HepG2 (cell line): ENCODE measurements around the gene ANXA11. TPM values are rescaled to one million over a fixed set of nuclear protein-coding genes. Genes with fewer than 3 reads are reported as not detected.

Experiments
- ATAC-seq: fragments of 200-7000 bp; cut with Tn5 transposase; 3 replicates; pipeline ENCODE4 v1.9.1; 2020; ENCODE audit warnings: mild to moderate bottlenecking, moderate library complexity
- BruUV-seq: library from RNA; stranded (reverse); fragments of 400-500 nt; replicated peaks from 2 replicates; lab custom pipeline; 2021; lab: Mats Ljungman, UMichigan
- CTCF ChIA-PET: fragments of 300-600 bp; formaldehyde crosslinking; extraction: SDS; loops from one replicate; lab custom pipeline; 2021; ENCODE audit warnings: low total read pairs, inconsistent platforms, low intra/inter-chr PET ratio; lab: Yijun Ruan, JAX
- POLR2A ChIA-PET: fragments of 350-600 bp; sonication (Branson Sonifier 250); formaldehyde crosslinking; loops from one replicate; lab custom pipeline; 2020; ENCODE audit warnings: antibody characterized with exemption, inconsistent platforms; lab: Yijun Ruan, JAX
- DNase-seq: peaks from one replicate; pipeline ENCODE4 v3.0.0-alpha.2; 2015; ENCODE audit warnings: low spot score
- FAIRE-seq: peaks from 3 replicates; lab custom pipeline; 2011; peaks lifted over from hg19 to GRCh38; lab: Jason Lieb, UNC
- H2AFZ ChIP-seq: one replicate; pipeline ENCODE4 v1.6.1; 2011; ENCODE audit warnings: low read length, inconsistent platforms
- H3K27ac ChIP-seq: fragments of 300-600 bp; 3 replicates; pipeline ENCODE4 v1.8.0; 2011; ENCODE audit warnings: mixed run types, mild to moderate bottlenecking, mixed read lengths, low read length, inconsistent platforms; ENCODE audit not compliant: insufficient read depth; ENCODE audit errors: extremely low read length
- H3K27me3 ChIP-seq, 2 experiments: fragments of 200-600 bp in 1 of 2; 2 replicates in 1 of 2; 3 replicates in 1 of 2; pipeline versions ENCODE4 v1.6.0 to v1.8.0; 2011; ENCODE audit warnings: low read length in 2 of 2, mild to moderate bottlenecking in 2 of 2, moderate library complexity in 2 of 2, inconsistent platforms in 1 of 2; ENCODE audit not compliant: insufficient read depth in 2 of 2, control insufficient read depth in 1 of 2
- H3K36me3 ChIP-seq, 2 experiments: fragments of 200-600 bp in 1 of 2; replicated peaks in 1 of 2; 2 replicates in 1 of 2; 3 replicates in 1 of 2; pipeline versions ENCODE4 v1.5.1 to v1.8.0; 2011; ENCODE audit warnings: low read length in 2 of 2, inconsistent platforms in 1 of 2; ENCODE audit not compliant: insufficient read depth in 2 of 2, control insufficient read depth in 1 of 2
- H3K4me1 ChIP-seq: 2 replicates; pipeline ENCODE4 v1.5.1; 2012; ENCODE audit warnings: low read length, inconsistent platforms; ENCODE audit not compliant: insufficient read depth
- H3K4me2 ChIP-seq: 2 replicates; pipeline ENCODE4 v1.6.0; 2011; ENCODE audit warnings: low read depth, low read length, inconsistent platforms
- H3K4me3 ChIP-seq, 3 experiments: fragments of 200-600 bp in 1 of 3; sonication (generic), shearing (Covaris generic) in 1 of 3; replicated peaks in 1 of 3; 2 replicates each; pipeline ENCODE4 v1.5.1; 2011 to 2016; ENCODE audit warnings: low read length in 3 of 3, inconsistent platforms in 2 of 3, low read depth in 2 of 3, mild to moderate bottlenecking in 2 of 3, control low read depth in 1 of 3, mixed read lengths in 1 of 3; ENCODE audit not compliant: insufficient read depth in 1 of 3
- H3K79me2 ChIP-seq: one replicate; pipeline ENCODE4 v1.6.1; 2011; ENCODE audit warnings: low read length, inconsistent platforms; ENCODE audit not compliant: insufficient read depth
- H3K9ac ChIP-seq: 2 replicates; pipeline ENCODE4 v1.6.0; 2011; ENCODE audit warnings: mild to moderate bottlenecking, low read depth, low read length, inconsistent platforms; ENCODE audit not compliant: insufficient read depth
- H3K9me3 ChIP-seq: 2 replicates; pipeline ENCODE4 v1.5.1; 2012; ENCODE audit warnings: mild to moderate bottlenecking, low read length
- H4K20me1 ChIP-seq: 2 replicates; pipeline ENCODE4 v1.6.0; 2011; ENCODE audit warnings: inconsistent platforms, mild to moderate bottlenecking, low read length, moderate library complexity; ENCODE audit not compliant: insufficient read depth
- ATAD3A ChIP-seq: sonication (generic); formaldehyde crosslinking; IDR thresholded peaks from 2 replicates; pipeline ENCODE4 v1.4.0; 2020; ENCODE audit warnings: missing genetic modification reagents
- HCFC1 ChIP-seq: fragments of 150-350 bp; IDR thresholded peaks from 2 replicates; pipeline ENCODE4 v1.6.1; 2014; ENCODE audit warnings: low read depth, low read length
- MED13 ChIP-seq: sonication (generic); formaldehyde crosslinking; IDR thresholded peaks from 2 replicates; pipeline ENCODE4 v1.5.0; 2020; ENCODE audit warnings: missing genetic modification reagents
- SP140L ChIP-seq: sonication (generic); formaldehyde crosslinking; IDR thresholded peaks from 2 replicates; pipeline ENCODE4 v1.4.0; 2020; ENCODE audit warnings: missing genetic modification reagents, borderline replicate concordance
- ZBTB3 ChIP-seq: sonication (generic); formaldehyde crosslinking; IDR thresholded peaks from 2 replicates; pipeline ENCODE4 v1.4.0; 2020; ENCODE audit warnings: low read depth, mild to moderate bottlenecking, moderate library complexity, missing genetic modification reagents, borderline replicate concordance
- ZBTB7B ChIP-seq: sonication (generic); formaldehyde crosslinking; IDR thresholded peaks from 2 replicates; pipeline ENCODE4 v1.4.0; 2020; ENCODE audit warnings: missing genetic modification reagents
- ZNF260 ChIP-seq: sonication (generic); formaldehyde crosslinking; IDR thresholded peaks from 2 replicates; pipeline ENCODE4 v1.4.0; 2020; ENCODE audit warnings: missing genetic modification reagents, low read depth, mild to moderate bottlenecking, borderline replicate concordance
- ZNF430 ChIP-seq: sonication (generic); formaldehyde crosslinking; IDR thresholded peaks from 2 replicates; pipeline ENCODE4 v1.9.0; 2021; ENCODE audit warnings: mild to moderate bottlenecking, missing genetic modification reagents
- ZNF672 ChIP-seq: sonication (generic); formaldehyde crosslinking; IDR thresholded peaks from 2 replicates; pipeline ENCODE4 v1.8.1; 2022; ENCODE audit warnings: missing genetic modification reagents
- WGBS: methylation state at CpG from one replicate; pipeline ENCODE4 v1.1.6; 2017; ENCODE audit warnings: low lambda C conversion rate; 5-methylcytosine and 5-hydroxymethylcytosine counted together
- in situ Hi-C: cut with HindIII; loops from 2 replicates; pipeline ENCODE4 v1.10.0; 2017; ENCODE audit warnings: low pct_unique_long_range_greater_than_20kb; ENCODE audit not compliant: extremely low pct_ligation_motif_present
- intact Hi-C: fragments of 100-400 bp; cut with micrococcal nuclease; formaldehyde crosslinking; loops from one replicate; pipeline ENCODE4 v1.10.0; 2022; ENCODE audit not compliant: unreplicated experiment
- polyA plus RNA-seq, 8 experiments: library from polyadenylated mRNA; depleted of rRNA in 3 of 8; stranded (reverse) in 7 of 8; unstranded in 1 of 8; fragments of >200 nt; fragmentation: Illumina TruSeq in 4 of 8; extraction: Trizol in 4 of 8; gene quantifications; 2 replicates each; pipeline versions ENCODE4 v1.2.1 to v1.2.3, GENCODE V29; 2011 to 2016; ENCODE audit warnings: low read depth in 4 of 8, missing spikeins in 1 of 8, mixed read lengths in 1 of 8; ENCODE audit not compliant: insufficient read depth in 1 of 8
- total RNA-seq, 5 experiments: library from RNA; depleted of rRNA; stranded (reverse); fragments of >200 nt; fragmentation: Illumina TruSeq; extraction: Trizol; gene quantifications; 2 replicates each; pipeline ENCODE4 v1.2.3, GENCODE V29; 2016; ENCODE audit warnings: low read depth in 1 of 5
- TF ChIP-seq, protein P1 (sequence below): IDR thresholded peaks from 2 replicates; pipeline ENCODE4 v1.6.1; 2016; ENCODE audit warnings: low read depth, borderline replicate concordance
- TF ChIP-seq, protein P2 (sequence below): IDR thresholded peaks from 2 replicates; pipeline ENCODE4 v1.6.1; 2016; ENCODE audit warnings: control low read depth

The ANXA11 gene
- total and polyA plus RNA-seq, 2 of the 13 experiments (the other 11 are each of a cell fraction or from before 2014, with no cell fraction given): 30.6 to 51.5 TPM

DNA sequence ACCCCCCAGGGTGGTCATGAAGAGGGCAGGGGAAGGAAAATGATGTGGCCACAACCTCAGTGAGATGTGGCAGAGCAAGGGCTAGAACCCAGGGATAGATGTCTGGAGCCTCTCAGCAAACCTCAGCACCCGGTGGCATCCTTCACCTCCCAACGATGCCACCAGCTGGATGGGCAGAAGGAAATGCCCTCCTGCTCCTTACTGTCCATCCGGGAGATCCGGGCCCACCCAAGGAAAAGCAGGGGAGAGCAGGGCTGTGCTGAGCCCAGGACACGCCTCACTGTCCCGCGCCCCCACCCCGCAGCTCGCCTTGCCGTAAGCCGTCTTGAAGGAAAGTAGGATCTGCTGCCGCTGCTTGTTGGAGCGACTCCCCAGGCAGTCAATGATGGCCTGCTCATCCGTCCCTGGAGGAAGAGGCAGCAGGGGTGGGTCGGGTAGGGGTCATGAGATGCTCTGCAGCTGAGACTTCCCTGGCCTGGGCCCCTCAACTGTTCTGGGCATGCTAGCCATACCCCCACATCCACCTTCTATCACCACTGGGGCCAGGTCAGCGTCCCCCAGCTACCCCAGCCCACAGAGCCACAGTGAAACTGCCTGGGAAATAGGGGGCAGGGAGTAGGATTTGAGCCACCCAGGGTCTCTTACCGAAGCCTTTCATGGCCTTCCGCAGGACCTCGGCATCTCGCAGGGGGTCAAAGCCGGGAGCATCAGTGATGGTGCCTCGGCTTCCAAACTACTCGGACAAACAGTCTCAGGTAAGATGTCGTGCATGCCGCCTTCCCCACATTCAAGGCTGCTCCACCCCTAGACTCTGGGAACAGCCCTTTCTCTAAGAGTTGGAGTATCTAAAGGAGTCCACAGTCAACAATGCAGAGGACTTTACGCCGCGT, 38.5 kb downstream of the ANXA11 start:
- peaks cover 8 to 37% of the 10 kb centered on the region in 2 experiments; a peak in 4 of 5 replicates for H3K36me3 ChIP-seq
- no TSS peak for BruUV-seq
- H3K9me3 ChIP-seq: no peaks in the 10 kb centered on the region
- no peaks in the 10 kb centered on the region for H3K27me3 ChIP-seq
- ATAC-seq (no peak), DNase-seq (no peak), FAIRE-seq (no peak)
- H3K79me2 ChIP-seq: no peaks in the 10 kb centered on the region
- WGBS: 93% methylated on average over 25 of the region's 28 CpGs
- in situ Hi-C loops: no loop called here
- TF ChIP-seq ZNF430 (no peak), HCFC1 (no peak), ZBTB7B (CRISPR knock-in tag) (no peak), ZBTB3 (no peak), ZNF672 (no peak), ATAD3A (no peak), ZNF260 (no peak), SP140L (CRISPR knock-in tag) (no peak), MED13 (no peak)
- TF ChIP-seq, protein P1, sequence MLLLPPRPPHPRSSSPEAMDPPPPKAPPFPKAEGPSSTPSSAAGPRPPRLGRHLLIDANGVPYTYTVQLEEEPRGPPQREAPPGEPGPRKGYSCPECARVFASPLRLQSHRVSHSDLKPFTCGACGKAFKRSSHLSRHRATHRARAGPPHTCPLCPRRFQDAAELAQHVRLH: no peak
- TF ChIP-seq, protein P2, sequence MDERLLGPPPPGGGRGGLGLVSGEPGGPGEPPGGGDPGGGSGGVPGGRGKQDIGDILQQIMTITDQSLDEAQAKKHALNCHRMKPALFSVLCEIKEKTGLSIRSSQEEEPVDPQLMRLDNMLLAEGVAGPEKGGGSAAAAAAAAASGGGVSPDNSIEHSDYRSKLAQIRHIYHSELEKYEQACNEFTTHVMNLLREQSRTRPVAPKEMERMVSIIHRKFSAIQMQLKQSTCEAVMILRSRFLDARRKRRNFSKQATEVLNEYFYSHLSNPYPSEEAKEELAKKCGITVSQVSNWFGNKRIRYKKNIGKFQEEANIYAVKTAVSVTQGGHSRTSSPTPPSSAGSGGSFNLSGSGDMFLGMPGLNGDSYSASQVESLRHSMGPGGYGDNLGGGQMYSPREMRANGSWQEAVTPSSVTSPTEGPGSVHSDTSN: no peak
- no peak overlapping the region for H3K4me3 ChIP-seq
- H2AFZ ChIP-seq: no peak overlapping the region
- H3K4me1 ChIP-seq: no peaks in the 10 kb centered on the region
- no peak overlapping the region for H3K9ac ChIP-seq
- intact Hi-C loops: no loop called here
- CTCF ChIA-PET: no interaction called here
- H3K4me2 ChIP-seq: no peak overlapping the region
- no peak overlapping the region for H3K27ac ChIP-seq
- POLR2A ChIA-PET: no interaction called here
- H4K20me1 ChIP-seq: no peaks in the 10 kb centered on the region
